HG02885 (cell line): ENCODE measurements around the gene MUC7.

Experiments used
- ATAC-seq: cut with Tn5 transposase; IDR thresholded peaks from one replicate; pipeline ENCODE4 v1.9.1; 2021; ENCODE audit warnings: mild to moderate bottlenecking; ENCODE audit not compliant: unreplicated experiment, poor library complexity

MUC7 gene

GRCh38 chr4:70531981-70532380, 60.0 kb downstream of the MUC7 start:
- ATAC-seq = peak; percentile 92
